NOMO-1 treated with dmso at 0.1 percent for 144 hours (cell line): ENCODE measurements around the gene SELENBP1.
A peak's percentile ranks its signal among the peaks of the same experiment; 100 is the strongest.
"Not testable (repeated sequence)": the region's sequence is repeated elsewhere in the genome, so short reads cannot be mapped to it uniquely, and the experiment has no call there.

Experiments
- DNase-seq: peaks from one replicate; lab custom pipeline; 2025; ENCODE audit not compliant: unreplicated experiment; lab: John Stamatoyannopoulos, UW

Gene SELENBP1

DNA sequence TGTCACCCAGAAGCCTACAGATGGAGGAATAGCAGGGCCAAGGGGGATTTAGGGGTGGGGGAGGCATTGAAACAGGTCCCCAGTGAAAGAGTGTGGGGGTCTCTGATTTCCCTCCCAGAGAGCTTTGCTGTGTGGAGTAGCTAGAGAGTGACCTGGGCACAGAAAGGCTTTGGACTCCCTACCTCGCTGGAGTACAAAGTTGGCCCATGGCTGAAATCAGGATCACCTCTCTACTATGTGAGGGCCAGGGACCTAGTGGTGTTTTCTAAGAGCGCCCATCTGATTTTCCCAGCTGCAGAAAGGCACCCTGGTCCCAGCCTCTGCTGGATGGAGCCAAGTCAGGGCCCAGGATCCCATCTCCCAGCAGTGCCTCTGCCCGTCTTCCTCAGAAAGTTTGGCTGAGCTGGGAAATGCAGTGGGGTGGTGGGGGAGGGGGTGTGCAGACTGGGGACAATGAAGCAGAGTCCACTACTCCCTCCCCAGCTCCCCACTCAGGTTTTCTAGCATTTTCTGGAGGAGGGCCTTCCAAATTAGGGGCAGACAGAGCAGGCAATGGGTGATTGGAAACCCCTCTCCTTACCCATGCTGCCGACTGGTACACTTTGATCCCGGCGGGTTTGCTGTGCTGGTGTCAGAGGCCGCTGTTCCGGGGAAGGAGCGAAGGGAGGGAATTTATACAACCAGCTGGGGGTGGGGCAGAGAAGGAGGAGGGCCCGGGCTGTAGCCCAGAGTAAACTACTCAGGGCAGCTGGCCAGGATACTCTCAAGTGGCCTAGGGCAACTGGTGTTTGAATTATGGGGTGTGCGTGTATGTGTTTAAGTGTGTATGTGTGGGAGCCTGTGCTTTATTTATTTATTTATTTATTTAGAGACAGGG lies at the start of gene SELENBP1:
Gene SELENBP1 (minus strand): TSS at position 648 of the 877 bp plus-strand sequence. CDS start 64 bp downstream, at position 584.
- DNase-seq = no peak

DNA sequence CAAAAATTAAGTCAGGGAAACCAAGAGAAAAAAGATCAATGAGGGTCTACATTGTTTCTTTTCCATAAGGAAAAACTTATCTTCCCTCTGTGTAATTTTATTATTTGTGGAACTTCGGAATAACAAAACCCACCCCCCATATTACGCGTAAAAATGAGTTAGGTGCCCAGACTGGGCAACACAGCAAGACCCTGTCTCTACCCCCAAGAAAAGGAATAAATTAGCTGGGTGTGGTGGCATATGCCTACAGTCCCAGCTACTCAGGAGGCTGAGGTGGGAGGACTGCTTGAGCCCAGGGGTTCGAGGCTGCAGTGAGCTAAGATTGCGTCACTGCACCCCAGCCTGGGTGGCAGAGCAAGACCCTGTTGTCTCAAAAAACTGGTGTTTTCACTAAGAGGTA lies 47.3 kb upstream of the SELENBP1 start:
- DNase-seq = no peak

DNA sequence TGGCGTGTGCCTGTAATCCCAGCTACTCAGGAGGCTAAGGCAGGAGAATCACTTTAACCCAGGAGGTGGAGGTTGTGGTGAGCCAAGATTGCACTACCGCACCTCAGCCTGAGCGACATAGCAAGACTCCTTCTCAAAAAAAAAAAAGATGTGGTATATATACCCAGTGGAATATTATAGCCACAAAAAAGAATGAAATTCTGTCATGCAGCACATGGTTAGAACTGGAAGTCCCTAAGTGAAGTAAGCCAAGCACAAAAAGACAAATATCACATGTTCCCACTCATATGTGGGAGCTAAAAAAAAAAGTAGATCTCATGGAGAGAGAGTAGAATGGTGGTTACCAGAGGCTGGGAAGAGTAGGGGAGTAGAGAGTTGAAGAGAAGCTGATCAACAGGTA lies 45.6 kb upstream of the SELENBP1 start:
- DNase-seq = no peak

DNA sequence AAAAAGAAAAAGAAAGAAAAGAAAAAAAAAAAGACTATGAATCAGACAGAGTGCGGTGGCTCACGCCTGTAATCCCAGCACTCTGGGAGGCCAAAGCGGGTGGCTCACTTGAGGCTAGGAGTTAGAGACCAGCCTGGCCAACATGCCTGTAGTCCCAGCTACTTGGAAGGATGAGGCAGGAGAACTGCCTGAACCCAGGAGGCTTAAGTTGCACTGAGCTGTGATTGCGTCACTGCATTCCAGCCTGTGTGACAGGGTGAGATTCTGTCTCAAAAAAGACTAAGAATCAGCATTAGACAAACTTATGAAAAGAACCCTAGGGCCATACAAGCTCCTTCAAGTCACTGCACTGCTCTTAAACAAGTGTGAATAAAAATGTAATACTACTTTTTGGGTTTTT lies 43.7 kb upstream of the SELENBP1 start:
- no peak for DNase-seq

DNA sequence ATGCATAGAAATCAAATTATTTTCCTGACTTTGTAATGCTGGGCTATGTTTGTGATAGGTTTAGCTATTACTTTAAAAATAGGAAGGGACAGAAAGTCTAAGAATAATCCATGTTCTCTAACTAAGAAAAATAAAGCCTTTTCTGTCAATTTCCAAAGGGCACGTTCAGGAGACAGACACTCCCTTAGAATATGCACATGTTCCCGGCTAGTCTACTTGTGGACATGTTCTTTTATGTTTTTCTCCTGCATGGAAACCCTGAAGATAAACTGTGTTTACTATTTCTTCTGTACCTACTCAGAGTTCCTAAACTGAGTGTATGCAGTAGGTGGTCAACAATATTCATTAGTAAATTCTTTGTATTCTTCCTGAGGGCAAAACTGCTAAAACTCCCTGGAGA lies 39.4 kb upstream of the SELENBP1 start:
- no peak for DNase-seq

DNA sequence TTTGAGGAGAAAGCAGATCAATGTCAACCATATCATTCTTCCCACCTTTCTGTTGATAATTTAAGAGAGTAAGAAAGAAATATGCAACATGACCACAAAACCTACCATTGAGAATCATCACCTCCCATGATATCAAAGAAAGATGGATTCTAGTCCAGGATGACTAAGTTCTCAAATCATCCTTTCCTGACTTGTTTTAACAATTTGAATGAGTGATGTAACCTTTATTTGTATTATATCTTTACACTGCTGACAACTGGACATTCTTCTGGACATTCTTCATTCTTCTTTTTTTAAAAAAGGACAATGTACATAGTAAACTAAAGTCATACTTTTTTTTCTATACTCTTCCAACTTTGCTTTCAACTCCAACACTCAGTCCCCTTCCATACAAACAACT lies 36.4 kb upstream of the SELENBP1 start:
- DNase-seq = no peak

DNA sequence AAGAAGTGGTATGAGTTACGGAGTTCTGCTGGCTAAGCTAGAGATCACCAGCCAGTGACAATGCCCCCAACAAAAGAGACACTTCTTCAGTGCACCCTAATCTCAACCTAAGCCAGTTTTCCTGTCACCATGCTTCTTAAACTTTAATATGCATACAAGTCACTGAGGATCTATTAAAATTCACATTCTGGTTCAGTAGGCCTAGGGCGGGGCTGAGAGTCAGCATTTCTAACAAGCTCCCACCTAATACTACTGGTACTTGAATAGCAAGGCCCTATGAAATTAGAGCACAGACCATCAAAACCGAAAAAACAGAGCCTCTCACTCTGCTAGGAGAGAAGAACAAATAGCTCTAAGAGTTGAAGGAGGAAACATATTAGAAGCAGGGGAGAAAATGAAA lies 34.8 kb upstream of the SELENBP1 start:
- DNase-seq = no peak

DNA sequence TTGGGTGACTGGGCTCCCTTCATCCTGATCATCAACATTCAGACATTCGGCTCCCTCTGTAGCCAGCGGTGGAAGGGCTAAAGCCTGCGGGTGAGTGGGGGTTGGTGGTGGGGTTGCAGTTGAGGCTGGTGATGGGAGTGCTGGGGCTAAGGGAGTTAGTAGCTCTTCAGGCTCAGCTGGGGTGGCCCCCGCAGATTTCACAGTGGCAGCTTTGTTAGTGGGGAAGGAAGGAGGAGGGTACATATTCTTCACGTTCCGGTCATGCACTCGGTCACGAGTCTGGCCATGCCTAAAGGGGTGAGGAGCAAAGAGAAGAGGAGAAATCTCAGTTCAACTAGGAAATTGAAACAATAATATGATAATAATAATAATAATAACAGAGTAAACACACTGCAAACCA lies 33.7 kb upstream of the SELENBP1 start:
- DNase-seq = no peak

DNA sequence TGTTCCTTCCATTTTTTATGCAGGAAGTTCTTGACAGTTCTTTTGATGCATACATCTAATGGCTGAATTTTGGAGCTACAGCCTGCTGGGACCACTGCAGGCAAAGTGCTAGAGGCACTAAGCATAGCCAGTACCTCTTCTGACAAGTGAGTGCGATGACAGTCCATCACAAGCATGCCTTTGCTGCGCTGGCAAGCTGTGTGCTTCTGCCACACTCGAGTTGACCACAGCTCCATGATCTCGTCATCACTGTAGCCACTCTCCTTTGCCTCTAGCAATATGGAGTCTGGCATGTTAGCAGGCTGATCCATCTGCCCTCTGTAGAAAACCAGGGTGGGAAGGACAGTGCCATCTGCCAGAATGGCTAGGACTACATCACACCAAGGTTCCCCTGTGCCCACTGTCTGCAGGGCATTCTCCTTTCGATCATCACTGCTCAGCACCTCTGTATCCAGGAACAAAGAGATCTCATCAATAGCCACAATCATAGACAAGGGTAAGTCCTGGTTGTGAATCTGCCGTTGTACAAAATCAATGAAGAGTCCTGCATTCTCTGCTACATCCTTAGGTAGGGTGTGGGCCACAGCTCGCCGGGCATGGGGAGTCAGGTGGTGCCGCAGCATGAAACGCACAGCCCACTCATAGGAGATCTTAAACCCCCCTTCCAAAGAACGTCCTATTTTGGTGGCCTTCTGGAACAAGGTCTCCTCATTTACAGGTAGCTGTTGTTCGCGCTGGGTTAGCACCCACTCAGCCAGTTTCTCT lies 32.9 kb upstream of the SELENBP1 start:
- no peak for DNase-seq

DNA sequence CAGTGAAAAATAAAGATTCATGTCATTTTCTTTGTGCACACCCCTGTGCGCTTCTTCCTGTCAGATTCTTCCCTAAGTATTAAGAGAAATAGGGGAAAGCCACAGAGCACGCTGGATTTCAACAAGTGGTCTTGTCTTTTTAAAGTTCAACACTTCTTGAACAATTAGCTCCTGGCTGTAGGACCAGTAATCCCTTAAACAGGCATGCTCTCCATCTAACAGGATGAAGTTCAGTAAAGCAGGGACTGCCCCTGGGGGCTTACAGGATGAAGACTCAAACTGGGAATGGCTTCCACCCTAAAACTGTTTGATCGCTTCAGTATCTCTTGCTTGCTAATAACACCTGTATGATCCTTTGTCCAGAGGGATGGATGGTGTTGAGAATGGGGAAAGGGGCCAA lies 31.1 kb upstream of the SELENBP1 start:
- no peak for DNase-seq

DNA sequence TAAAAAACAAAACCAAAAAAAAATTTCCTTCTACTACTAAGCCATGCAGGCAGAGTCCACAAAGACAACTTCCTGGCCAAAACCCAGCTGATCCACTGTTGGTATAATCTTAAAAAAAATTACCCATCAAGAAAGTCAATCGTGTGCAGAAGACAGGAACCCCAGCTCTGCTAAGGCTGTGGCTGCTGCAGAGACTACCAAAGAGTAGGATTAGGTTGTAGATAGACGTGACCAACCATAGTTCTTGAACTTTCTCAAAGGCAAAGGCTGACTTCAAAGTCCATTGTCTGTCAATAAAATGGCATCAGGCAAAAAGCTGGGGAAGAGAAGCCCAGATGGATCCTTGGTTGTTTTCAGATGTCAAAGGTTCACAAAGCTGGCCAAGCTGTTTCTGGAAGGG lies 30.3 kb upstream of the SELENBP1 start:
- DNase-seq = no peak

DNA sequence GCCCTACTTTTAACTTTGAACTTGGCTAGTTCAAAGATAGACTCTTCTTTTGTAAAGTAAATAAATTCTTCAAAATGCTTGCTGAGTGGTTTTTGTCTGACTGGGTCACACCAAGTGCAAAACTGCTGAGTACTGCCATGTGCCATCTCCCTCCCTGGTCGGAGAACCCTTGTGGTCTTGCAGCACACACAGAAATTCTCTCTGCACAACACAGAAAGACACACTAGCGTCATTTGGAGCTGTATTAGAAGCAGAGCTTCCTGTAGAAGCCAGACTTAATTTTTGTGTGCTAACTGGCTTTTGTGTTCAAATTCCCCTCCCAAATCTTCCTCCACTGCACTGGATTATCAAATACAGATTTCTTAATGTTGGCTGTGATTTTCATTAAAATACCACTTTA lies 29.4 kb upstream of the SELENBP1 start:
- no peak for DNase-seq

DNA sequence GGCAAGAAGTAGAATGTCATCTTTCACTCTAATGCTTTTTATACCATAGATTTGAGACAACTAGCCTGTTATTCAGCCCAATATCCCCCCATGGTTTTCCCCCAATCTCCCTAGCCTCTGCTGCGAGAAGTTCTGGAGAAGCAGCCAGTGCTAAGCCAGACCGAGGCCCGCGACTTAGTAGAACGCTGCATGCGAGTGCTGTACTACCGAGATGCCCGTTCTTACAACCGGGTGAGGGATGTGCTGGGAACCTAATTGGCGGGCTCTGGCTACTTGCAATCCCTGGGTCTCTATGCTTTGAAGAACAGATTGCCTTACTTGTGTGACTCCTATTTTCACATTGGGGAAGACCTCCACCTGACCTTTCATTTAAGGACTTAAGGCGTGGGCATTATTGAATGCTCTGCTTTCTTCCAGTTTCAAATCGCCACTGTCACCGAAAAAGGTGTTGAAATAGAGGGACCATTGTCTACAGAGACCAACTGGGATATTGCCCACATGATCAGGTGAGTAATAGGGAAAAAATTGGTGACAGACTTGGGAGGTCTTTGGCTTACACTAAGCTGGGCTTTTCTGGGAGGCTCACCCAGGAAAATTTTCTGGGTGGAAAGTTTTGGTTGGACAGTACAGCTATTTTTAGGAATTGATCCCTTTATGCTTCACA lies 28.8 kb upstream of the SELENBP1 start:
- no peak for DNase-seq

DNA sequence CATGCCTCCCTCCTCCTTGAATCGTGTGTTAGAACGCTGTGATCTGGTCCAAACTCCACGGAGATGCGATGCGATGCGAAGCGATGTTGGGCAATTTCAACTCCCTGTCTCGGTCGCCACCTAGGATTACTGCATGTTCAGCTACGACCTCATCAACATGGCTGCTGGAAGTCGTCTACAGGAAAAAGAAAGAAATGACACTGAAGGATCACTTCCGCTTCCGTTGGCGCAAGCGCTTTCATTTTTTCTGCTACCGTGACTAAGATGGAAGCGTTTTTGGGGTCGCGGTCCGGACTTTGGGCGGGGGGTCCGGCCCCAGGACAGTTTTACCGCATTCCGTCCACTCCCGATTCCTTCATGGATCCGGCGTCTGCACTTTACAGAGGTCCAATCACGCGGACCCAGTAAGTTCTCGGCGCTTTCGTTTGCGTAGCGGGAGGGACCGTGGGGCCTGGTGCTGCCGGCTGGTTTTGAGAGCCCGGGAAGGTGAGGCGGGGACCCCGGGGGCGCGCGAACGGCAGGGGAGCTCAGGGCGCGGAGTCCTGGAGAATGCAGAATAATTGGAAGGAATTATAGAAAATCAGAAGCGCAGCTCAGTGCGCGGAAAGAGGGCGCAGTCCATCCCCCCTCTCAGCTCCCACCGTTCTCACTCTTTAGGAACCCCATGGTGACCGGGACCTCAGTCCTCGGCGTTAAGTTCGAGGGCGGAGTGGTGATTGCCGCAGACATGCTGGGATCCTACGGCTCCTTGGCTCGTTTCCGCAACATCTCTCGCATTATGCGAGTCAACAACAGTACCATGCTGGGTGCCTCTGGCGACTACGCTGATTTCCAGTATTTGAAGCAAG lies 27.0 kb upstream of the SELENBP1 start, which contains the start of gene PSMB4:
Gene PSMB4 (plus strand): TSS at position 250 of the 848 bp plus-strand sequence. CDS start 15 bp downstream, at position 265.
- peak; percentile 86 for DNase-seq

DNA sequence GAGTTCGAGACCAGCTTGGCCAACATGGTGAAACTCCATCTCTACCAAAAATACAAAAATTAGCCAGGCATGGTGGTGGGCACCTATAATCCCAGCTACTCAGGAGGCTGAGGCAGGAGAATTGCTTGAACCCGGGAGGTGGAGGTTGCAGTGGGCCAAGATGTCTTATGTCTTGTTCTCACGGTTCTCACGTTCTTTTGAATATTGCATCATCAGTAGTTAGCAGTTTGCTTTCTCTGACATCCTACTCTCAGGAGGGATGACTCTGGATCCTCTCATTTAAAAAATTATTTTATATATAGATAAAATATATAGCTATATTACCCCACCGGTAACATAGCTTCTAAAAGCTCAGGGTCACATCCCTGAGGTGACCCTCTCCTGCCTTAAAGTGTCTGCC lies 23.8 kb upstream of the SELENBP1 start:
- DNase-seq = not testable (repeated sequence)

DNA sequence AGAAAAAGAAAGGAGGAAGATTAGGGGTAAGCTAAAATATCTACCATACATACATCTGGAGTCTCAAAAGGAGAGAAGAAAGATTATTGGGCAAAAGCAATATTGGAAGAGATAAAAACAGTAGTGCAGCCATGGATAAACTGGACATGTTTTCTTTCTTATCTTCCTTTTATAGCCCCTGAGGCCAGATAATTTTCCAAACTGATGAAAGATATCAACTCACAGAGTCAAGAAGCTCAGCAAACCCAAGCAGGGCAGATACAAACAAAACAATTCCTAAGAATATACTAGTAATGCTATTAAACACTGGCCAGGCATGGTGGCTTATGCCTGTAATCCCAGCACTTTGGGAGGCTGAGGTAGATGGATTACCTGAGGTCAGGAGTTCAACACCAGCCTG lies 21.1 kb upstream of the SELENBP1 start:
- DNase-seq = no peak

DNA sequence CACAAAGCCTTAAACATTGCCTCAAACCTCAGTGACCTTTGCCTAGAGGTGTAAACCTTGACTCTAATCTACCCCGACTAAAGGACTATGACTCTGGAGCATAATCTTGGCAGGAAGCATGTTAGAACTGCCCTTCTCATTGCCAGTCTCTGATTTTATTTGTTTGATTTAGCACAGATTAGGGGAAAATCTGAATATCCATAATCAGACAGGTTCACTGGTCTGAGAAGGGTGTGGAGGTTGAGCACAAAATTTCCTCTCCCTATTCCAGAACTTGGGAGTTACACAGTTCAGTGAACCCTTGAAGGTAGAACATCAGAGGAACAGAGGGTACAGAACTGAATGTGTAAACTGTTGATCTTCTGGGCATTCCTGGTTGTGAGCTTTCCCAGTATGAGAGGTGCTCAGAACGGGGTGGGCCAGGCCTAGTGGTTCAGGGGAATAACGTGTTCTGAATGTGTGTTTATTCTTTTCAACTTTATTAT lies 18.6 kb upstream of the SELENBP1 start:
- no peak for DNase-seq

DNA sequence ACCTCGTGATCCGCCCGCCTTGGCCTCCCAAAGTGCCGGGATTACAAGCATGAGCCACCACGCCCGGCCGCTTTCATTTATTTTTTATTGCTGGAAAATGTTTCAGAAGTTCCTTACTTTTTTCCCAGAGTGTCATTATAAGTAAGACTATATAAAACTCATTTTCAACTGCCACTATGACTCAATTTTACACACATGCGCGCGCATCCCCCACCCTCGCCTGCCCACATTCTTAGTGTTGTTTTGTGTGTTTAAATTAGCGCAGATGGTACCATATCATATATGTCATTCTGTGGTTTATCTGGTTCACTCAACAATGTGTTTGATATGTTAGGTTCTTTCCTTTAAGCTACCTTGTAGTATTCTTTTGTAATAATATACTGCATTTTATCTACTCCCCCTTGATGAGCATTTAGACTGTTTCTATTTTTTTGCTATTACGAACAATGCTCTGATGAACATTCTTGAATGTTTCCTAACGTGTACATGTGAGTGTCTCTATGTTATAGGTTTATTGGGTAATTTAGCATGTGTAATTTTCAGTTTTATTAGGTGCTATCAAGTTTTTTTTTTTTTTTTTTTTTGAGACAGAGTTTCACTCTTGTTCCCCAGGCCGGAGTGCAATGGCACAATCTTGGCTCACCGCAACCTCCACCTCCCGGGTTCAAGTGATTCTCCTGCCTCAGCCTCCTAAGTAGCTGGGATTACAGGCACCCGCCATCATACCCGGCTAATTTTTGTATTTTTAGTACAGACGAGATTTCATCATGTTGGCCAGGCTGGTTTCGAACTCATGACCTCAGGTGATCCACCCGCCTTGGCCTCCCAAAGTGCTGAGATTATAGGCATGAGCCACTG lies 17.9 kb upstream of the SELENBP1 start:
- not testable (repeated sequence) for DNase-seq

DNA sequence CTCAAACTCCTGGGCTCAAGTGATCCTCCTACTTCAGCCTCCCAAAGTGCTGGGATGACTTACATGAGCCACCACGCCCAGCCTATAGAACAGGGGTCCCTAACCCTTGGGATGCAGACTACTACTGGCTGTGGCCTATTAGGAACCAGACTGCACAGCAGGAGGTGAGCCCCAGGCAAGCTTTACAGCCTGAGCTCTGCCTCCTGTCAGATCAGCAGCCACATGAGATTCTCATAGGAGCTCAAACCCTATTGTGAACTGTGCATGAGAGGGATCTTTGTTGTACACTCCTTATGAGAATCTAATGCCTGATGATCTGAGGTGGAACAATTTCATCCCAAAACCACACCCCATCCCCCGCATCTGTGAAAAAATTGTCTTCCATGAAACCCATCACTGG lies 13.5 kb upstream of the SELENBP1 start:
- DNase-seq = no peak

DNA sequence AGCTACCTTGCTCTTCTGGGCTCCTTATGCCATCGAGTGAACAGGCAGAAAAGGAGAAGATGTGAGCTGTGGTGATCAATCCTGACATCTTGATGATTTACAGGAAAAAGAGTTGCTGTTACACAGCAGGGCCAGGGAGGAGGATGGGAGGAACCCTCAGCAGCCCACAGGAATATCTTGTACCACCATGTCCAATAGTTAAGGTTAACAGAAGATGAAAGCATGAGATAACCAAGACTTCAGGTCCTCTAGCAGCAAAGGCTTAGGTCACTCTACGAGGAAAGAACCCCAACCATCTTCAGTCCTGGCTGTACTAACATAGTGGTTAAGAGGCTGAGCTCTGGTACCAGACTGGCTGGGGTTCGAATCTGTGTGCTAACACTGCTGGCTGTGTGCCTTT lies 12.1 kb upstream of the SELENBP1 start:
- DNase-seq = no peak
